Skeletal muscle satellite cell (primary cell): ENCODE measurements around the gene ZNF71. TPM values are rescaled to one million over a fixed set of nuclear protein-coding genes. Genes with fewer than 3 reads are reported as not detected.

Experiments
- H3K27me3 ChIP-seq: 2 replicates; pipeline ENCODE4 v1.7.0; 2013; ENCODE audit warnings: low read length; ENCODE audit not compliant: control insufficient read depth, insufficient read depth
- H3K36me3 ChIP-seq: 2 replicates; pipeline ENCODE4 v1.7.0; 2013; ENCODE audit warnings: mild to moderate bottlenecking, control low read depth, low read length; ENCODE audit not compliant: insufficient read depth
- H3K4me1 ChIP-seq: 2 replicates; pipeline ENCODE4 v1.7.0; 2013; ENCODE audit warnings: low read length; ENCODE audit not compliant: control insufficient read depth, insufficient read depth
- H3K4me2 ChIP-seq: 2 replicates; pipeline ENCODE4 v1.7.0; 2013; ENCODE audit warnings: mild to moderate bottlenecking, low read length
- H3K4me3 ChIP-seq: 2 replicates; pipeline ENCODE4 v1.7.0; 2013; ENCODE audit warnings: low read length
- H3K9ac ChIP-seq: 2 replicates; pipeline ENCODE4 v1.7.0; 2013; ENCODE audit warnings: mild to moderate bottlenecking, low read depth, low read length, moderate library complexity
- H3K9me3 ChIP-seq: replicated peaks from 2 replicates; pipeline ENCODE4 v1.7.0; 2013; ENCODE audit warnings: mild to moderate bottlenecking, control low read depth, low read length
- total RNA-seq: library from RNA; depleted of rRNA; stranded (reverse); fragments of >200 nt; gene quantifications from 2 replicates; pipeline ENCODE4 v1.2.3, GENCODE V29; 2012; rRNA removed

Gene ZNF71
- total RNA-seq: 6.1 and 6.3 TPM in 2 replicates

DNA sequence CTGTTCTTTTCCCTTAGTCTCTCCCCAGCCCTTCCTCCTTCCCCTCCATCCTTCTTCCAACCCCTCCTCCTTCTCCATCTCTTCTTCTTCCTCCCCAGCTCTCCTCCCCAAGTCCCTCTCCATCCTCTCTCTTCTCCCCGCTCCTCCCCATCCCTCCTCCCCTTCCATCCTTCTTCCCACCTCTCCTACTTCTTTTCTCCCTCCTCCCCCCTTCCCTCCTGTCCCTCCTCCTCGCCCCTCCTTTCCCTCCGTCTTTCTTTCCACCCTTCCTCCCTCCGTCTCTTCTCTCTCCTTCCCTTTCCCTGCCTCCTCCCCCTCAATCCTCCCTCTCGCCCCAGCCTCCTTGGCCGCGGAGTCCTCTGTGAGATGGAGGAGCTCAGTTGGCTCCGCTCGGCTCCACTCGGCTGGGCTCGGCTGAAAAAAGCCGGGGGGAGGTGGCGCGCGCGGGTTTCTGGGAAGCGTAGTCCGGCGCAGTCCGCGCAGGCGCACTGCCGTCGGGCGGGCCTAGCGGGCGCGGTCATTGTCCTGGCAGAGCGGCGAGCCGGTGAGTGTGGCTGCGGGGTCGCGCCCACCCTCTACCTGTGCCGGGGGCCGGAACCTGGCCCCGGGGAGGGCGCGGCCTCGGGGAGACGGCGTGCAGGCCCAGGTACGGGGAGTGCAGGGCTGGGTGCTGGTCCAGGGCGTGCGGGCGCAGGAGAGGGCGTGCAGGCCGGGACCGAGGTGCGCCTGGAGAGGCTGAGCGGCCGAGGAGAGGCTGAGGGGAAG, at the start of gene ZNF71:
Gene ZNF71, plus strand, starts transcription at position 520 of the 765 bp plus-strand sequence. CDS start 6,257 bp downstream, outside the sequence.
- Histone ChIP-seq H3K9ac (peak within 1 kb of the TSS; percentile 93), H3K9me3 (peaks cover 17% of the 10 kb centered on the region), H3K36me3 (peaks cover 14% of the 10 kb centered on the region), H3K4me2 (peak within 1 kb of the TSS; percentile 79), H3K4me3 (peak within 1 kb of the TSS; percentile 100), H3K4me1 (peaks cover 6% of the 10 kb centered on the region), H3K27me3 (no peaks in the 10 kb centered on the region)

DNA sequence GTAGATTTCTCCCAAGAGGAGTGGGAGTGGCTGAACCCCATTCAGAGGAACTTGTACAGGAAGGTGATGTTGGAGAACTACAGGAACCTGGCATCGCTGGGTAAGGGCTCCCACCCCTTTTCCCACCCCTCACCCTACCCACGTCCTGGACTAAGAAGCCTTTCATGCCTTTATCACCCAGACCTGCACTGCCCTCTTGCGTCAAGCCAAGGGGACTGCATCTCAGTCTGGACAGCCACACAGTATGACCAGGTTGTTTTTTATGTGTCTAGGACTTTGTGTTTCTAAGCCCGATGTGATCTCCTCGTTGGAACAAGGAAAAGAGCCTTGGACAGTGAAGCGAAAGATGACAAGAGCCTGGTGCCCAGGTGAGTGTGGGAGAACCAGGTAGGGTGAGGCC, 47.6 kb upstream of the ZNF71 start:
- peaks cover 39% of the 10 kb centered on the region for H3K9me3 ChIP-seq
- no peak overlapping the region for H3K4me3 ChIP-seq
- H3K4me2 ChIP-seq: no peak overlapping the region
- H3K4me1 ChIP-seq: no peaks in the 10 kb centered on the region
- peaks cover 70% of the 10 kb centered on the region for H3K36me3 ChIP-seq
- H3K9ac ChIP-seq: no peak overlapping the region
- H3K27me3 ChIP-seq: no peaks in the 10 kb centered on the region

DNA sequence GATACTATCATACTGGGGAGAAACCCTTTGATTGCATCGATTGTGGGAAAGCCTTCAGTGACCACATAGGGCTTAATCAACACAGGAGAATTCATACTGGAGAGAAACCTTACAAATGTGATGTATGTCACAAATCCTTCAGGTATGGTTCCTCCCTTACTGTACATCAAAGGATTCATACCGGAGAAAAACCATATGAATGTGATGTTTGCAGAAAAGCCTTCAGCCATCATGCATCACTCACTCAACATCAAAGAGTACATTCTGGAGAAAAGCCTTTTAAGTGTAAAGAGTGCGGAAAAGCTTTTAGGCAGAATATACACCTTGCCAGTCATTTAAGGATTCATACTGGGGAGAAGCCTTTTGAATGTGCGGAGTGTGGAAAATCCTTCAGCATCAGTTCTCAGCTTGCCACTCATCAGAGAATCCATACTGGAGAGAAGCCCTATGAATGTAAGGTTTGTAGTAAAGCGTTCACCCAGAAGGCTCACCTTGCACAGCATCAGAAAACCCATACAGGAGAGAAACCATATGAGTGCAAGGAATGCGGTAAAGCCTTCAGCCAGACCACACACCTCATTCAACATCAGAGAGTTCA, 40.7 kb upstream of the ZNF71 start:
- Histone ChIP-seq H3K36me3 (peaks cover 65% of the 10 kb centered on the region), H3K4me2 (no peak overlapping the region), H3K9ac (no peak overlapping the region), H3K27me3 (no peaks in the 10 kb centered on the region), H3K9me3 (peaks cover 65% of the 10 kb centered on the region), H3K4me3 (no peak overlapping the region), H3K4me1 (no peaks in the 10 kb centered on the region)

DNA sequence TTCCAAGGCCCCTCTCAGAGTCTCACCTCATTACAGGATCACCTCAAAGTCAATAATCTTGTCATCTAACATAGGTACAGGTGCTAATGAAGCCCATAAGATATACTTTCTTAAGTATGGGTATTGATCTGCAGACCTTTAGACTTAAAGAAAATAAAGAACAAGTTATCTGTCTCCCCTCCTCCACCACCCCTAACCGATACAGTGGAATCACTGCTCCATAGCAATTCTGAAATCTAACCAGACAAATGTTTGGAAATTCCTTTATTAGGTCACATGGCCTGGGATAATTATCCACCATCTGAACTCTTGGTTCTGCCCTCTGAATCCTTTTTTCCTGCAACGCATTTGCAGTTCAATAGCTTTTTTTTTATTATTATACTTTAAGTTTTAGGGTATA, 32.3 kb upstream of the ZNF71 start:
- H3K27me3 ChIP-seq: no peaks in the 10 kb centered on the region
- peaks cover 33% of the 10 kb centered on the region for H3K9me3 ChIP-seq
- no peak overlapping the region for H3K9ac ChIP-seq
- H3K4me3 ChIP-seq: no peak overlapping the region
- H3K4me1 ChIP-seq: peaks cover 2% of the 10 kb centered on the region
- peaks cover 9% of the 10 kb centered on the region for H3K36me3 ChIP-seq
- H3K4me2 ChIP-seq: no peak overlapping the region

DNA sequence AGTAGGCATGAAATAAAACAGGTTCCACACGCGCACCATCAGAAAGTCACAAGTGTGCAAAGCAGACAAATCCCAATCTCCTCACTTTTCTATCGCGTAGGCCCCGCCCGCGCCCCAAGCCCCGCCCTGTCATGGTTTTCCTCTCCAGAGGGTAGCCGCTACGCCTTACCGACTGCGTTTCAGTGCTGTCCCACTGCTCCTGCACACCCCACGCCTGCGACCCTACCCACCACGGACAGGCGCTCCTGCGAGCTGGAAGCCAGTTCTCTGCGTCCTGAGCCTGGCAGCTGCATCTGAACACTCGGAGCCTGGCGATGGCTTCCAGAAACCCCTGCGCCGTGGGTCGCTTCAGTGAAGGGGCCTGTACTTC, 28.2 kb upstream of the ZNF71 start:
- peaks cover 56% of the 10 kb centered on the region for H3K9me3 ChIP-seq
- peaks cover 37% of the 10 kb centered on the region for H3K36me3 ChIP-seq
- peak overlapping the region; percentile 83 for H3K4me3 ChIP-seq
- H3K4me2 ChIP-seq: peak overlapping the region; percentile 95
- H3K9ac ChIP-seq: peak overlapping the region; percentile 86
- H3K27me3 ChIP-seq: no peaks in the 10 kb centered on the region
- H3K4me1 ChIP-seq: peaks cover 7% of the 10 kb centered on the region

DNA sequence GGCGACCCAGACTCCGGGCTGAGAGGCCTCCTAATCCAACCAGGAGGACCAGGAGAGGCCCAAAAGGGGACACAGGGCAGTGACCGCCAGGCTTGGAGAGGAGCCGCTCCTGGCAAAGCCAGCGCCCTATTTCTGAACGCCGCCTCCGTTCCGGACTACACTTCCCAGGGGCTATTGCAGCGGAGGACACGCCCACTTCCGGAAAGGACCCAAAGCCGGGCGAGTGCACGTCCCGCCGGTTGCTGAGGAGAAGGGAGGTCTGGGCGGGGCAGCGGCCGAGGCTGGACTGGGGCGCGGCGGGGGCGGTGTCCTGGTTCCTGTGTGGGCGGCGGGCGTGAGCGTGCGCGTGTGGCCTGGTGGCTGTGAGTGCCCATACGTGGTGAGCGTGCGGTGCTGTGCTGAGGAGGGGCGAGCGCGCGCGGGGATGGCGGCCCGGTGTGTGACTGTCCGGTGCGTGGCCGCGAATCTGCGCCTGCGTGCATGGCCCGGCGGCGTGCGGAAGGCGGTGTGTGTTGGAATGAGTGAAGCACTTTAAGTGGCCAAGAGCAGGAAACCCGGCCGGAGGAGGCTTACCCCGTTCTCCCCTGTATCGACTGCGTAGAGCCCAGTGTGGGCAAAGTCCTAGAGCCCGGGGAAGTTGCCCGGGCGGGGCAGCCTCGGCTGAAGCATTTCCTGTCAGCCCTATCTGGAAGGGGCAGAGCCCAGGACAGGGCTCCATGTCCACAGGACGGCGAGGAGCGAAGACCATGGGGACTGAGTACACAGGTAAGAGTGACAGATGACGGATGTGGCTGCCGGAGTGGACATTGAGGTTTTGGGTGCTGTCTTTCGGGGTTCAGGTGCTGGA, 27.6 kb upstream of the ZNF71 start, which contains the start of gene ZNF470:
Gene ZNF470, plus strand, starts transcription at position 195 of the 847 bp plus-strand sequence. CDS start 2,844 bp downstream, outside the sequence.
- H3K4me3 ChIP-seq: peak within 1 kb of the TSS; percentile 83
- H3K9ac ChIP-seq: peak within 1 kb of the TSS; percentile 86
- peaks cover 40% of the 10 kb centered on the region for H3K36me3 ChIP-seq
- H3K9me3 ChIP-seq: peaks cover 50% of the 10 kb centered on the region
- H3K27me3 ChIP-seq: no peaks in the 10 kb centered on the region
- H3K4me2 ChIP-seq: peak within 1 kb of the TSS; percentile 95
- peaks cover 7% of the 10 kb centered on the region for H3K4me1 ChIP-seq

DNA sequence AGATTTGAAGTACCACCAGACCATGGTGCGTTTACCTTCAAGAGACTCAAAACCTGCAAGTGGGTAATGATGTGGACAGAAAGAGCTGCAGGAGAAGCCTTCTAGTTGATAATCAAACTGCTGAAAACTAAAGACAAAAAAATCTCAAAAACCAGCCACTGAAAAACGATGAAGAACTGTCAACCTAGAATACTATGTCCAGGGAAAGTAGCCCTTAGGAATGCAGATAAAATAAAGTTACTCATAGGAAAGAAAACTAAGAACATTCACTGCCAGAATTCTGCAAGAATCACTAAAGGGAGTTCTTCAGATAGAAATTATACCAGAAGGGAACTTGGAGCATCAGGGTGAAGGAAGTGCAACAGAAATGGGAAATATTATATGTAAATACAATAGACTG, 22.5 kb upstream of the ZNF71 start:
- Histone ChIP-seq H3K4me1 (peaks cover 7% of the 10 kb centered on the region), H3K27me3 (no peaks in the 10 kb centered on the region), H3K9me3 (peaks cover 67% of the 10 kb centered on the region), H3K4me2 (no peak overlapping the region), H3K9ac (no peak overlapping the region), H3K36me3 (peaks cover 84% of the 10 kb centered on the region), H3K4me3 (no peak overlapping the region)

DNA sequence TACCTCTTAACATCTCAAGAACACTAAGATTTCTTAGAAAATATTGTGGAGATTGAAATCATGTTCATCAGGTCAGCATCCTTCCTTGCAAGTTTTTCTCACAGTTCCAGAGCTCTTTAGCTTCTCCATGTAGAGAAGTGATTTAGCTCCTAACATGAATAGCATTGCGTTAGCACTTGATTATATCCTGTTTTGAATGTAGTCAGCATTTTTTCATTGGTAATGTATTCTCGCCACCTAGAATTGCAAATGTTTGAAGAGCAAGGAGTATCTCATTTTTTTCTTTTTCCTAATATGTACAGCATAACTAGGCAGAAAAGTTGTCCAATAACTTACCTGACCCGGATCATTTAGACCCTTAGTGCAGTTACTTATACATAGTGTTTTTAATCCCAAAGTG, 21.2 kb upstream of the ZNF71 start:
- Histone ChIP-seq H3K4me3 (no peak overlapping the region), H3K4me1 (no peaks in the 10 kb centered on the region), H3K27me3 (no peaks in the 10 kb centered on the region), H3K36me3 (peaks cover 86% of the 10 kb centered on the region), H3K9ac (no peak overlapping the region), H3K9me3 (peaks cover 70% of the 10 kb centered on the region), H3K4me2 (no peak overlapping the region)

DNA sequence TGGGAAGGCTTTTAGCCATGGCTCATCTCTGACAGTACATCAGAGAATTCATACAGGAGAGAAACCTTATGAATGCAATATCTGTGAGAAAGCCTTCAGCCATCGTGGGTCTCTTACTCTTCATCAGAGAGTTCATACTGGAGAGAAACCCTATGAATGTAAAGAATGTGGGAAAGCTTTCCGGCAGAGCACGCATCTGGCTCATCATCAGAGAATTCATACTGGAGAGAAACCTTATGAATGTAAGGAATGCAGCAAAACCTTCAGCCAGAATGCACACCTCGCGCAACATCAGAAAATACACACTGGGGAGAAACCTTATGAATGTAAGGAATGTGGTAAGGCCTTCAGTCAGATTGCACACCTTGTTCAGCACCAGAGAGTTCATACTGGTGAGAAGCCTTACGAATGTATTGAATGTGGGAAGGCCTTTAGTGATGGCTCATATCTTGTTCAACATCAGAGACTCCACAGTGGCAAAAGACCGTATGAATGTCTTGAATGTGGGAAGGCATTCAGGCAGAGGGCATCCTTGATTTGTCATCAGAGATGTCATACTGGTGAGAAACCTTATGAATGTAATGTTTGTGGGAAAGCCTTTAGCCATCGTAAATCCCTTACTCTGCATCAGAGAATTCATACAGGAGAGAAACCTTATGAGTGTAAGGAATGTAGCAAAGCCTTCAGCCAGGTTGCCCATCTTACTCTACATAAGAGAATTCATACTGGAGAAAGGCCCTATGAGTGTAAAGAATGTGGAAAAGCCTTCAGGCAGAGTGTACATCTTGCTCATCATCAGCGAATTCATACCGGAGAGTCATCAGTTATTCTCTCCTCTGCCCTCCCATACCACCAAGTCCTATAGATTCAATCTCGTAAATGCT, 17.1 kb upstream of the ZNF71 start:
- H3K36me3 ChIP-seq: peaks cover 55% of the 10 kb centered on the region

DNA sequence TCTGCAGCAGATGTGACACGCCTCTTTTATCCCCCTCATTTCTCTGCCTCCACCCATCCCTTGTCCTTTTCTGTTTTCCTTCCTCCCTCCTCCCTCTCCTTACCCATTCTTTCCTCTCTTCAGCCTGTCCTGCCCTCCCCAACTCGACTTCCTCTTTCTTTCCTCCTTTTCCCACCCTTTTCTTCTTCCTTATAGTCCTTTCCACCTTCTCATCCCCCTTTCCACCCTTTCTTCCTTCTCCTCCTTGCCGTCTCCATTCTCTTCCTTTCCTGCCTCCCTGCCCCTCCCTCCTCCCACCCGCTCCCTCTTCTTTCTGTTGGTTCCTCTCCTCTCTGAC, 688 bp upstream of the ZNF71 start:
- H3K4me3 ChIP-seq: peak overlapping the region; percentile 100

More for the DNA sequence above, 17.1 kb upstream of the ZNF71 start:
- peaks cover 79% of the 10 kb centered on the region for H3K9me3 ChIP-seq
- no peak overlapping the region for H3K9ac ChIP-seq
- H3K4me1 ChIP-seq: no peaks in the 10 kb centered on the region
- no peak overlapping the region for H3K4me3 ChIP-seq
- no peaks in the 10 kb centered on the region for H3K27me3 ChIP-seq
- no peak overlapping the region for H3K4me2 ChIP-seq

More for the DNA sequence above, 688 bp upstream of the ZNF71 start:
- H3K4me1 ChIP-seq: peaks cover 6% of the 10 kb centered on the region
- H3K4me2 ChIP-seq: peak overlapping the region; percentile 79
- H3K27me3 ChIP-seq: no peaks in the 10 kb centered on the region
- peaks cover 17% of the 10 kb centered on the region for H3K9me3 ChIP-seq
- peaks cover 14% of the 10 kb centered on the region for H3K36me3 ChIP-seq
- no peak overlapping the region for H3K9ac ChIP-seq
